OCI-LY1 (cell line): ENCODE results near the gene TAAR9.

Source experiments
- EZH2 ChIP-seq: fragments of 200-600 bp; sonication (generic), shearing (Covaris generic); IDR thresholded peaks from 2 replicates; pipeline ENCODE4 v1.8.0; 2017; ENCODE audit warnings: borderline replicate concordance, mixed run types, mild to moderate bottlenecking, antibody characterized with exemption, low read length, moderate library complexity, mixed read lengths
- TF ChIP-seq, protein P1 (sequence below): fragments of 200-600 bp; sonication (generic), shearing (Covaris generic); IDR thresholded peaks from 2 replicates; pipeline ENCODE4 v1.5.1; 2017; ENCODE audit warnings: mild to moderate bottlenecking, antibody characterized with exemption, low read length, moderate library complexity, mixed read lengths

DNA sequence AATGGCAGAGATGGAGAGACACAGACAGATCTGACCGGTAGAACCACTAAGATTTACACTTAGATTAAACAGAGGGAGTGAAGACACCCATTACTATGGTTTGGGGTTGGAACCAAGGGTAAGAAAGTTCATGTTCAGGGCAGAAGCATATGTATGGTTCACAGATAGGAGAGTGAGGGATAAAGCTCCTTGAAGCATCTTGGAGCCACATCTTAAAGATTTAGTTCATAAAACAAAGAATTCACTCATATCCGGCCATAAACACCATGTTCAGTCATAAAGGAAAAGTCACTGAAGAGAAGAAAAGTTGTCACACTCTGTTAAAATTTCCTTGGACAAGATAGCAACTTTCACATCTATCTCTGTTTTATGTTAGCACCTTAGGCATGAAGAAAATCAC is 43.1 kb upstream of the TAAR9 start:
- TF ChIP-seq, protein P1, sequence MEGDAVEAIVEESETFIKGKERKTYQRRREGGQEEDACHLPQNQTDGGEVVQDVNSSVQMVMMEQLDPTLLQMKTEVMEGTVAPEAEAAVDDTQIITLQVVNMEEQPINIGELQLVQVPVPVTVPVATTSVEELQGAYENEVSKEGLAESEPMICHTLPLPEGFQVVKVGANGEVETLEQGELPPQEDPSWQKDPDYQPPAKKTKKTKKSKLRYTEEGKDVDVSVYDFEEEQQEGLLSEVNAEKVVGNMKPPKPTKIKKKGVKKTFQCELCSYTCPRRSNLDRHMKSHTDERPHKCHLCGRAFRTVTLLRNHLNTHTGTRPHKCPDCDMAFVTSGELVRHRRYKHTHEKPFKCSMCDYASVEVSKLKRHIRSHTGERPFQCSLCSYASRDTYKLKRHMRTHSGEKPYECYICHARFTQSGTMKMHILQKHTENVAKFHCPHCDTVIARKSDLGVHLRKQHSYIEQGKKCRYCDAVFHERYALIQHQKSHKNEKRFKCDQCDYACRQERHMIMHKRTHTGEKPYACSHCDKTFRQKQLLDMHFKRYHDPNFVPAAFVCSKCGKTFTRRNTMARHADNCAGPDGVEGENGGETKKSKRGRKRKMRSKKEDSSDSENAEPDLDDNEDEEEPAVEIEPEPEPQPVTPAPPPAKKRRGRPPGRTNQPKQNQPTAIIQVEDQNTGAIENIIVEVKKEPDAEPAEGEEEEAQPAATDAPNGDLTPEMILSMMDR = no peak
- no peak for TF ChIP-seq EZH2
